AG04449 (cell line): Measurements from ENCODE around the gene VSTM2B.

Experiments used
- CTCF ChIA-PET: fragments of 350-600 bp; formaldehyde crosslinking; extraction: SDS; loops from one replicate; lab custom pipeline; 2021; ENCODE audit warnings: antibody characterized with exemption; lab: Yijun Ruan, JAX
- POLR2A ChIA-PET: fragments of 400-600, 350-600 bp; formaldehyde crosslinking; extraction: SDS; loops from one replicate; lab custom pipeline; 2020; ENCODE audit warnings: antibody characterized with exemption, inconsistent platforms; lab: Yijun Ruan, JAX
- DNase-seq: peaks from one replicate; pipeline ENCODE4 v3.0.0-alpha.2; 2010; ENCODE audit warnings: low read depth, low spot score
- H3K4me3 ChIP-seq: 2 replicates; pipeline ENCODE4 v1.5.1; 2011; ENCODE audit warnings: low read depth, mild to moderate bottlenecking, control low read depth, low read length
- CTCF ChIP-seq: IDR thresholded peaks from one replicate; pipeline ENCODE4 v1.5.1; 2011; ENCODE audit warnings: mild to moderate bottlenecking, moderate library complexity, low read length, control low read depth, inconsistent platforms; ENCODE audit not compliant: insufficient read depth; ENCODE audit errors: missing control alignments

VSTM2B gene

DNA sequence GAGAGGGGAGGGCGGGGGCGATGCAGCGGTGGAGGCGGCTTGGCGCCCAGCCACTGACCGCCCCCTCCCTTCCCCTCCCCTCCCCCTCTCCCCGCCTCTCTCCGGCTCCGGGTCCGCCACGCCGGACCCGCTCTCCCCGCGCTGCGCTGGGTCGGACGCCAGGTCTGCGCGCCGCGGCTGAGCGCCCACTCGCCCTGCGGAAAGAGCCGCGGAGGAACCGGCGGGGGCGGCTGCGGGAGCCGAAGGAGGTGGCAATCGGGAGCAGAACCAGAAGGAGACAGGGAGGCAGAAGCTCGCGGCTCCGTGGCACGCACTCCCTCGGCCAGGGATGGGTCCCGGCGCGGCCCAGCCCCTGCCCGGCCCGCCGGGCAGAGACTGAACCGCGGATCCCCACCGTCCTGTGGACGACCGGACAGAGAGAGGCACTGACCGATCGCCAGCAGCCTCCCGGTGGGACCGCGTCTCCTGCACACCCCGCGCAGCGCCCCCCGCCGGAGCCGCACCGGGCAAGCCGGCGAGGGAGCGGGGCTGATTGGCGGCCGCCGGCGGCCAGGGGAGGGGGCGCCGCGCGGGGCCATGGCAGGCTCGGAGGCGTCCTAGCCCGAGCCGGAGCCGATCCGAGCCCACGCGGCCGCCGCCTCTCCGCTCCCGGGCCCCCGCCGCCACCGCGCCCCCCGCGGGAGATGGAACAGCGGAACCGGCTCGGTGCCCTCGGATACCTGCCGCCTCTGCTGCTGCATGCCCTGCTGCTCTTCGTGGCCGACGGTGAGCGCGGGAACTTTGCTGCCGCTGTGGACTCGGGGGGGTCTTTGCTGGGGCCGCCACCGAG is at the start of gene VSTM2B:
VSTM2B (plus strand) TSS at position 94 of the 829 bp plus-strand sequence; CDS start at position 684, 590 bp downstream.
- no peak for DNase-seq
- ChIA-PET POLR2A (no interaction called here), CTCF (no interaction called here)
- no peak within 1 kb of the TSS for H3K4me3 ChIP-seq
- TF ChIP-seq CTCF = no peak

GRCh38 chr19:29476528-29476927 is 49.3 kb upstream of the VSTM2B start:
- no peak for DNase-seq
- CTCF ChIA-PET = no interaction called here
- POLR2A ChIA-PET = no interaction called here
- H3K4me3 ChIP-seq = no peak overlapping the region
- no peak for TF ChIP-seq CTCF

DNA sequence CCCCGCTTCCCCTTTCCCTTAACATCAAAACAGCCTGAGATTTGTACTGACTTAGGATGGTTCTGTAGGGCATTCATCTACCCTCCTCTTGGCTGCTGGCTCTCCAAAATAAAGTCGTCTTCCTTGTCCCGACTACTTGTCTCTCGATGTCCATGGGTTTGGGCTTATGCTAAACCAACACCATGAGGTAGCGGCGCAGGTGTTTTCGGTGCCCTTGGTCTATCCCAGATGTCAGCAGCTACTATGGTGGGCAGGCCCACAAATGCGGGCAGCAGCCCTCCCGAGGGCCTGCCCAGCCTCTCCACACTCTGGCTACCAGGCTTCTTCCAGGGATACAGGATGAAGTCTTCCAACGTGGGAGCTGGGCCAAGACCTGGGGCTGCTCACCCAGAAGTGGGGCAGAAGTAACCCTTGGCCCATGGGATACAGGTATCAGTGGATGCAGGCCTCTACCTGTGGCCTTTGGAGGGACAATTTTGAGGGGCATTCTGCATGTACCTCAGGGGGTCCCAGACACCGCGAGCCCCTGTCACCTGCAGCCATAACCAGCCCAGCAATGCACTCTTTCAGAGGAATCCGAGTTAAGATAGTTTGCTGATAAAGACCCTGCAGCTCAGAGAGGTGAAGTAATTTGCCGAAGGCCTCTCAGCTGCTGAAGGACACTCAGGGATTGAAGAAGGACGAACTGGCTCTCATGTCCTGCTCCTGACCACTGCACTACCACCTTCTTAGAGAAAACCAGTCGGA is 47.8 kb upstream of the VSTM2B start:
- DNase-seq = no peak
- CTCF ChIA-PET = no interaction called here
- no peak overlapping the region for H3K4me3 ChIP-seq
- POLR2A ChIA-PET = no interaction called here
- TF ChIP-seq CTCF = no peak

DNA sequence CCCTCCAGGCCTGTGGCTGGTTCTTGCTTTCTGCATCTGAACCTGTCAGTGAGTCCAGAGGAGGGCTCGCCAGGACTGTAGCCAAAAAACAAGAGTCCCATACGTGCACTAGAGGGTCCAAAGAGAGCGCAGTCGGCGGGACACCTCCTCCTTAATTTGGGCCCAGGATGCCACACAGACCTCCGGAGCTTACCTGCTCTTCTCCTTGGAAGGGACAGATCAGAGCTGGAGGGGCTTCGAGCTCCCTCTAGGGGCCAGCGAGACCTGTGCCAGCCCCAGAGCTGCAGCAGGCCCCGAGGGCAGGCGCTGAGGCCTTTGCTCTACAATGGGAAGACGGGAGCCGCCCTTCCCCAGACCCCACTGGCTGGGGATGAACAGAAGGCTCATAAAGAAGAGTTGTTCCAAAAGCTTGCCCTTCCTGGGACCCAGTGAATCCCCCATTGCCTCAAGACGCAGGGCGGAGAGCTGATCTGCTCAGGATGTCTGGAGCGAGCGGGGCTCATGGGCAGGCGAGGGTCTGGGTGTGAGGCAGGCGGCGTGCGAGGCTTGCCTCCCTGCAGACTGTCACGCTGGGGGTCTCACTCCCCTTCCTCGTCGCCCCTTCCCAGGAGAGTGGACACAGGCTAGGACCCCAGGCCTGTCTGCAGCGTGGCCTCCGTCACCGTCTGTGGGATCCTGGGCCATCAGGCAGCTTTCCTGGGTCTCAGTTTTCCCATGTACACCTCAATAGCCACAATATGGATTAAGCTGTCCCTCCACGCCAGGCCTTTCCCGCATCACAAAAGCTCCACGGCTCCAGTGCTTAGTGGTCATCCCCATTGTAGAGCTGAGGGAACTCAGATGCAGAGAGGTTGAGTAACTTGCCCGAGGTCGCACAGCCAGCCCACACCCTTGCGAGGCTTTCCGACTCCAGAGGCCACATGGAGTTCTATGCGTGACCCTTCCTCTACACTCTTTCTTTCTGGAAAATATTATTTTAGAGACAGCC is 46.9 kb upstream of the VSTM2B start:
- POLR2A ChIA-PET = no interaction called here
- CTCF ChIA-PET = interaction anchor here (1.3 kb wide), 1 partner anchor 43 kb away, joined by 3 read pairs; no protein-coding TSS in a partner anchor
- H3K4me3 ChIP-seq = no peak overlapping the region
- peak; percentile 10 for TF ChIP-seq CTCF
- no peak for DNase-seq

DNA sequence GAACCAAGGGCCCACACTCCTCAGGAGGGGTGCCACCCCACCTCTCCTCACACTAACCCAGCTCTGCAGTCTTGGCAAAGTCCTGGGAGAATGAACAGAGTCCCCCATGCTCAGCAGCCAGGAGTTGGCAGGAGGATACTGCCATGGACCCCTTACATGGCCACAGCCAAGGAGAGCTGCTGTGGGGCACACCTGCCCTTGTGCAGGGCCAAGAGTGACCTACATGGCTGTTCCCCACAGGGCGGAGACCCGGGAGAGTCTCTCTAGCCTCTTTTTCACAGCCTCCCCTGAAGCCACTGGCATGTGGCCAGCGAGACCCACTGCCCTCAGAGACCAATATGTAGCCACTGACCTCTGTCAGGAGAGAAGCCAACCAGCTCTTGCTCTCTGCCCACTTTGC is 45.9 kb upstream of the VSTM2B start:
- DNase-seq = no peak
- TF ChIP-seq CTCF = no peak
- ChIA-PET POLR2A (no interaction called here), CTCF (interaction anchor here (1.3 kb wide), 1 partner anchor 42 kb away, joined by 3 read pairs; no protein-coding TSS in a partner anchor)
- no peak overlapping the region for H3K4me3 ChIP-seq
